Pancreas (tissue), 10 donors: ENCODE measurements around the gene ADAMTS6. TPM values are rescaled to one million over a fixed set of nuclear protein-coding genes. Genes with fewer than 3 reads are reported as not detected.

Source experiments
- ATAC-seq, 4 donors: fragments of 200-7000 bp; cut with Tn5 transposase; one replicate each; pipeline versions ENCODE4 v1.8.0 to v1.9.1; 2020; ENCODE audit warnings: mild to moderate bottlenecking in 4 of 4, moderate library complexity in 4 of 4
- DNase-seq, 6 donors: peaks; one replicate each; pipeline ENCODE4 v3.0.0-alpha.2; 2020
- FAIRE-seq: peaks from 2 replicates; lab custom pipeline; 2012; peaks lifted over from hg19 to GRCh38; lab: Jason Lieb, UNC
- H3K27ac ChIP-seq, 4 donors: fragments of 200-600 bp; sonication (generic); 1 replicate in 3 of 4; 2 replicates in 1 of 4; pipeline versions ENCODE4 v1.5.0 to v1.8.0; 2020
- H3K27me3 ChIP-seq, 4 donors: fragments of 200-600 bp; one replicate each; pipeline ENCODE4 v1.8.0; 2021
- H3K36me3 ChIP-seq, 3 donors: fragments of 200-600 bp; sonication (generic) in 1 of 3; one replicate each; pipeline versions ENCODE4 v1.5.0 to v1.8.0; 2020 to 2021
- H3K4me1 ChIP-seq, 3 donors: fragments of 200-600 bp; one replicate each; pipeline ENCODE4 v1.8.0; 2021
- H3K4me3 ChIP-seq, 4 donors: fragments of 200-600 bp; sonication (generic) in 2 of 4; one replicate each; pipeline versions ENCODE4 v1.5.0 to v1.8.0; 2020 to 2021
- H3K9me3 ChIP-seq, 4 donors: fragments of 200-600 bp; one replicate each; pipeline ENCODE4 v1.8.0; 2021
- CTCF ChIP-seq, 4 donors: fragments of 200-600 bp; sonication (generic) in 3 of 4; IDR thresholded peaks; one replicate each; pipeline versions ENCODE4 v1.5.0 to v1.8.0; 2021; ENCODE audit warnings: antibody characterized with exemption in 4 of 4
- WGBS, 2 donors: extraction: QIAGEN DNeasy Blood & Tissue Kit; methylation state at CpG; one replicate each; pipeline ENCODE4 v1.1.7; 2013; 5-methylcytosine and 5-hydroxymethylcytosine counted together
- intact Hi-C, 3 donors: fragments of 100-400 bp; cut with DNase I; formaldehyde crosslinking; loops; one replicate each; pipeline versions ENCODE4 v1.11.1 to v1.14.2; 2022
- polyA plus RNA-seq, 2 donors: library from polyadenylated mRNA; stranded (reverse); fragments of 200-250 nt; gene quantifications; one replicate each; pipeline ENCODE4 v1.2.3, GENCODE V29; 2013
- total RNA-seq, 6 donors: library from RNA; stranded (reverse); fragmentation: NEBNext Ultra II Directional in 4 of 6; extraction: Animal tissue kit (Norgen Biotek cat#: 25700) in 4 of 6; gene quantifications; one replicate each; pipeline versions ENCODE4 v1.2.1 to v1.2.4, GENCODE V29; 2021 to 2023
- donor health status: healthy with polysubstance abuse.
- donor health status: DM: no; HTN: no; CAD: no; lungs with moderate emphysema.
- donor health status: DM: no; HTN: no; CAD: no.
- donor health status: control.
- donor health status: control.
- donor health status: Bipolar disorder and iron deficiency.
- donor health status: DM: yes; HTN: yes; CAD: no.
- donor health status: DM: no; HTN: no; CAD: no.
- donor health status: DM: no; HTN: no; CAD: no.
- donor health status: DM: yes; HTN: yes; CAD: no.

The ADAMTS6 gene
- total and polyA plus RNA-seq, 8 donors = 0.14 to 0.70 (median 0.30) TPM

GRCh38 chr5:65455064-65455463 is 26.7 kb downstream of the ADAMTS6 start:
- H3K36me3 ChIP-seq = no peaks in the 10 kb centered on the region
- FAIRE-seq = no peak
- DNase-seq = no peak
- no peaks in the 10 kb centered on the region for H3K4me1 ChIP-seq
- ATAC-seq = no peak
- no peaks in the 10 kb centered on the region for H3K27me3 ChIP-seq
- intact Hi-C loops = no loop called here
- no peak for TF ChIP-seq CTCF (IDR thresholded peaks at IDR 0.05)
- no peak overlapping the region for H3K27ac ChIP-seq
- WGBS, 2 donors = 81 to 85% methylated on average over 6 of the region's 6 CpGs
- H3K9me3 ChIP-seq = no peaks in the 10 kb centered on the region
- no peak overlapping the region for H3K4me3 ChIP-seq

GRCh38 chr5:65451436-65451835 is 30.3 kb downstream of the ADAMTS6 start:
- ATAC-seq = no peak
- no peak overlapping the region for H3K4me3 ChIP-seq
- intact Hi-C loops = no loop called here
- FAIRE-seq = no peak
- H3K9me3 ChIP-seq = no peaks in the 10 kb centered on the region
- no peak overlapping the region for H3K27ac ChIP-seq
- H3K27me3 ChIP-seq = no peaks in the 10 kb centered on the region
- 41 to 56% methylated on average over 2 of the region's 2 CpGs for WGBS, 2 donors
- H3K36me3 ChIP-seq = no peaks in the 10 kb centered on the region
- DNase-seq = no peak
- no peak for TF ChIP-seq CTCF (IDR thresholded peaks at IDR 0.05)
- no peaks in the 10 kb centered on the region for H3K4me1 ChIP-seq

DNA sequence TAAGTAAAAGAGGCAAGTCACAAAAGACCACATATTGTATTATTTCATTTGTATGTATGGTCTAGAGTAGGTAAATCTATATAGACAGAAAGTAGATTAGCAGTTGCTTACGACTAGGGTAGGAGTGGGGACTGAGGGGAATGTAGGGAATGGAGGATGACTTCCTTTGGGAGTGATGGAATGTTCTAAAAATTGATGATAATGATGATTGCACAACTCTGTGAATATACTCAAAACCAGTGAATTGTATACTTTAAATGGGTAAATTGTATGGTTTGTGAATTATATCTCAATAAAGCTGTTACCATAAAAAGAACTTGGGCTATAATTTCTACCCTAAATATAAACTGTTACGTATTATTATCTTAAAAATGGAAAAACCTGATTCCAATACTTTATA is 35.0 kb downstream of the ADAMTS6 start:
- FAIRE-seq (no peak), ATAC-seq (no peak)
- WGBS, 2 donors = 64 to 79% methylated on average over 2 of the region's 2 CpGs

GRCh38 chr5:65441800-65442199 is 39.9 kb downstream of the ADAMTS6 start:
- FAIRE-seq = peak; percentile 29
- no peak for ATAC-seq

More for the DNA sequence above, 35.0 kb downstream of the ADAMTS6 start:
- Histone ChIP-seq H3K27me3 (no peaks in the 10 kb centered on the region), H3K4me3 (no peak overlapping the region), H3K27ac (no peak overlapping the region), H3K4me1 (no peaks in the 10 kb centered on the region), H3K9me3 (no peaks in the 10 kb centered on the region), H3K36me3 (no peaks in the 10 kb centered on the region)
- no peak for DNase-seq
- intact Hi-C loops = no loop called here
- no peak for TF ChIP-seq CTCF (IDR thresholded peaks at IDR 0.05)

More at GRCh38 chr5:65441800-65442199, 39.9 kb downstream of the ADAMTS6 start:
- Histone ChIP-seq H3K36me3 (no peaks in the 10 kb centered on the region), H3K27me3 (no peaks in the 10 kb centered on the region), H3K4me3 (no peak overlapping the region), H3K9me3 (no peaks in the 10 kb centered on the region), H3K4me1 (no peaks in the 10 kb centered on the region), H3K27ac (no peak overlapping the region)
- DNase-seq = no peak
- intact Hi-C loops = no loop called here
- 62 to 75% methylated on average over 4 of the region's 4 CpGs for WGBS, 2 donors
- TF ChIP-seq CTCF (IDR thresholded peaks at IDR 0.05) = no peak
